ENCODE measurements around the gene ZNF280D.

ZNF280D gene

DNA sequence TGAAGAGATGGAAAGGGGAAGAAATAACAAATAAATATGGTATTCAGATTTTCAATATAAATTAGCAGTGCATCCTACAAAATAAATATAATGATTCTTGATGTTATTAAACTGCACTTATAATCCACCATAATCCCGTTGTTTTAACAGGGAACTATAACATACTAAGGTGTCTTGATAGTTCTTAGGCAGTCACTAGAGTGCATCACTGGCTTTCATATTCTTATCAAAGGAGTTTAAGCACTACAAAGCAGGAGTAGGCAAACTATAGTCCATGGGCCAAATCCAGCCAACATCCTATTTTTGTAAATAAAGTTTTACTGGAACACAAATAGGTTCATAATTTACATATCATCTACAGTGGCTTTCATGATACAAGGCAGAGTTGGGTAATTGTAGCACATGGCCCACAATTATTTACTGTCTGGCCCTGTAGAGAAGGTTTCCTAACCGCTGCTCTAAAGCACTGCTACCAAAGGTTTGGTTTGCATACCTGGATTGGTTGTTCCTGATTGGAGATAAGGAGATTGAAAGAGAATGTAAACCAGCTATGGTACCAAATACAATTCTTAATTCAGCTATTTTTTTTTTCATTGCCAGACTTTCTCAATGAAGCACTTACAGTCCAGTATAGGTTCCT lies 104.3 kb downstream of the ZNF280D start:
- no peaks in the 10 kb centered on the region for H3K4me1 ChIP-seq (ENCODE audit: control insufficient read depth, insufficient read depth, low read depth, low read length)
- no peaks in the 10 kb centered on the region for H3K27me3 ChIP-seq (ENCODE audit: control insufficient read depth in 1 of 2, insufficient read depth in 1 of 2, low read length in 2 of 2)
- H3K14ac ChIP-seq (ENCODE audit: low read length in 2 of 2) = no peak overlapping the region
- no peak overlapping the region for H3K4me2 ChIP-seq (ENCODE audit: low read length, poor library complexity, severe bottlenecking)
- H2BK12ac ChIP-seq (ENCODE audit: low read length in 2 of 2) = no peak overlapping the region
- H4K91ac ChIP-seq (ENCODE audit: low read length) = no peak overlapping the region
- DNase-seq = peak; percentile 1
- H3K4ac ChIP-seq (ENCODE audit: low read depth in 1 of 2, low read length in 2 of 2) = no peak overlapping the region
- no peak overlapping the region for H3K18ac ChIP-seq (ENCODE audit: low read depth in 1 of 2, low read length in 2 of 2)
- H2BK120ac ChIP-seq (ENCODE audit: low read depth, low read length) = no peak overlapping the region
- no peak overlapping the region for H3K23ac ChIP-seq (ENCODE audit: low read length in 2 of 2)
- H3K27ac ChIP-seq (ENCODE audit: low read length, poor library complexity, severe bottlenecking) = no peak overlapping the region
- H2AK5ac ChIP-seq (ENCODE audit: low read length, severe bottlenecking) = no peak overlapping the region
- H3K79me1 ChIP-seq (replicated peaks; ENCODE audit: low read length, poor library complexity, severe bottlenecking) = no peaks in the 10 kb centered on the region
- H2BK15ac ChIP-seq (ENCODE audit: low read depth, poor library complexity, severe bottlenecking) = no peak overlapping the region
- no peak overlapping the region for H3K9ac ChIP-seq (ENCODE audit: low read length)
- no peak overlapping the region for H2BK5ac ChIP-seq (ENCODE audit: low read depth, low read length, poor library complexity, severe bottlenecking)
- H3K9me3 ChIP-seq (ENCODE audit: control insufficient read depth, low read length) = no peaks in the 10 kb centered on the region
- H3K4me3 ChIP-seq (ENCODE audit: insufficient read depth in 1 of 2, low read depth in 1 of 2, low read length in 2 of 2) = no peak overlapping the region
- WGBS = no CpG with 5 or more reads among the region's 2 CpGs
- no peak overlapping the region for H2AFZ ChIP-seq (ENCODE audit: low read depth, low read length)
- no peak overlapping the region for H4K8ac ChIP-seq (ENCODE audit: low read length)
- H3K36me3 ChIP-seq (ENCODE audit: control insufficient read depth in 1 of 2, insufficient read depth in 2 of 2, low read depth in 1 of 2, low read length in 2 of 2) = peaks cover 0 to 28% of the 10 kb centered on the region in 2 experiments

DNA sequence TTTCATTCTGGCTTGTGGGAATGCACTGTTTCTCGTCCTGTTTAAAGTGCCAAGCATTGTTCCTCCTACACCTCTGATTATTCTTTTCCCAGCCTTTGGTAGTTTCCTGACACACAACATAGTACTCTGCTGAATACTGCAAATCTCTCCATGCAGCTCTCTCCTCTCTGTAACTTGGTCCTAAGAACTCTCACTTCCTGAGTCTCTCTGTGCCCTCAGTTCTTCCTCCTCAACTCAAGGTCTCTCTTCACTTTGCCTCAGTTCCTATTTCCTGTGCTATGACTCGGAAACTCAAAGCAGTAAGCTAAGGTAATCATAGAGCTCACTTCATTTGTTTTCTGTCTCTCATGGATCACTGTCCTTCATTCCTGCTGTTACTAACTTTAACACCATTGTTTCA lies 113.4 kb downstream of the ZNF280D start:
- Histone ChIP-seq H3K18ac (ENCODE audit: low read depth in 1 of 2, low read length in 2 of 2) (no peak overlapping the region), H3K4me1 (ENCODE audit: control insufficient read depth, insufficient read depth, low read depth, low read length) (no peaks in the 10 kb centered on the region), H3K23ac (ENCODE audit: low read length in 2 of 2) (no peak overlapping the region), H2AFZ (ENCODE audit: low read depth, low read length) (no peak overlapping the region), H2BK15ac (ENCODE audit: low read depth, poor library complexity, severe bottlenecking) (no peak overlapping the region), H3K9ac (ENCODE audit: low read length) (no peak overlapping the region), H3K14ac (ENCODE audit: low read length in 2 of 2) (no peak overlapping the region), H3K4me3 (ENCODE audit: insufficient read depth in 1 of 2, low read depth in 1 of 2, low read length in 2 of 2) (no peak overlapping the region), H3K79me1 (replicated peaks; ENCODE audit: low read length, poor library complexity, severe bottlenecking) (no peaks in the 10 kb centered on the region), H3K4me2 (ENCODE audit: low read length, poor library complexity, severe bottlenecking) (no peak overlapping the region), H3K27me3 (ENCODE audit: control insufficient read depth in 1 of 2, insufficient read depth in 1 of 2, low read length in 2 of 2) (no peaks in the 10 kb centered on the region), H2AK5ac (ENCODE audit: low read length, severe bottlenecking) (no peak overlapping the region), H4K91ac (ENCODE audit: low read length) (no peak overlapping the region), H3K36me3 (ENCODE audit: control insufficient read depth in 1 of 2, insufficient read depth in 2 of 2, low read depth in 1 of 2, low read length in 2 of 2) (no peaks in the 10 kb centered on the region), H3K9me3 (ENCODE audit: control insufficient read depth, low read length) (peaks cover 4% of the 10 kb centered on the region), H3K27ac (ENCODE audit: low read length, poor library complexity, severe bottlenecking) (no peak overlapping the region), H2BK120ac (ENCODE audit: low read depth, low read length) (no peak overlapping the region), H4K8ac (ENCODE audit: low read length) (no peak overlapping the region), H2BK12ac (ENCODE audit: low read length in 2 of 2) (no peak overlapping the region), H3K4ac (ENCODE audit: low read depth in 1 of 2, low read length in 2 of 2) (no peak overlapping the region), H2BK5ac (ENCODE audit: low read depth, low read length, poor library complexity, severe bottlenecking) (no peak overlapping the region)
- no peak for DNase-seq
- WGBS = 84% methylated on average over 2 of the region's 2 CpGs

DNA sequence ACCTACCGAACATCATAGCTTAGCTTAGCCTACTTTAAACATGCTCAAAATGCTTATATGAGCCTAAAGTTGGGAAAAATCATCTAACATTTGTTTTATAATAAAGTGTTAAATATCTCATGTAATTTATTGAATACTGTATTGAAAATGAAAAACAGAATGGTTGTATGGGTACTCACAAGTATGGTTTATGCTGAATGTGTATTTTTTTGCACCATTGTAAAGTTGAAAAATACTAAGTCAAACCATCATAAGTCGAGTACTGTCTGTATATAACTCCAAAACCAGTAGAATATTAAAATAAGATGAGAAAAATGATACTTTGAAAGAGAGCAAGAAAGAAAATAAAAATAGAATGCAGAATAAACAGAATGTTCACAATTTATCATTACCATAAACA lies 115.7 kb downstream of the ZNF280D start:
- Histone ChIP-seq H3K14ac (ENCODE audit: low read length in 2 of 2) (no peak overlapping the region), H3K79me1 (replicated peaks; ENCODE audit: low read length, poor library complexity, severe bottlenecking) (no peaks in the 10 kb centered on the region), H2AK5ac (ENCODE audit: low read length, severe bottlenecking) (no peak overlapping the region), H3K36me3 (ENCODE audit: control insufficient read depth in 1 of 2, insufficient read depth in 2 of 2, low read depth in 1 of 2, low read length in 2 of 2) (no peaks in the 10 kb centered on the region), H3K4me3 (ENCODE audit: insufficient read depth in 1 of 2, low read depth in 1 of 2, low read length in 2 of 2) (no peak overlapping the region), H3K4me2 (ENCODE audit: low read length, poor library complexity, severe bottlenecking) (no peak overlapping the region), H4K91ac (ENCODE audit: low read length) (no peak overlapping the region), H3K9ac (ENCODE audit: low read length) (no peak overlapping the region), H2BK120ac (ENCODE audit: low read depth, low read length) (no peak overlapping the region), H2BK5ac (ENCODE audit: low read depth, low read length, poor library complexity, severe bottlenecking) (no peak overlapping the region), H3K23ac (ENCODE audit: low read length in 2 of 2) (no peak overlapping the region), H2BK15ac (ENCODE audit: low read depth, poor library complexity, severe bottlenecking) (no peak overlapping the region), H3K27me3 (ENCODE audit: control insufficient read depth in 1 of 2, insufficient read depth in 1 of 2, low read length in 2 of 2) (no peaks in the 10 kb centered on the region), H4K8ac (ENCODE audit: low read length) (no peak overlapping the region), H3K18ac (ENCODE audit: low read depth in 1 of 2, low read length in 2 of 2) (no peak overlapping the region), H3K27ac (ENCODE audit: low read length, poor library complexity, severe bottlenecking) (no peak overlapping the region), H2AFZ (ENCODE audit: low read depth, low read length) (no peak overlapping the region), H2BK12ac (ENCODE audit: low read length in 2 of 2) (no peak overlapping the region), H3K4ac (ENCODE audit: low read depth in 1 of 2, low read length in 2 of 2) (no peak overlapping the region), H3K9me3 (ENCODE audit: control insufficient read depth, low read length) (peaks cover 4% of the 10 kb centered on the region), H3K4me1 (ENCODE audit: control insufficient read depth, insufficient read depth, low read depth, low read length) (no peaks in the 10 kb centered on the region)
- no peak for DNase-seq
- WGBS = 100% methylated on average over 1 of the region's 2 CpGs

DNA sequence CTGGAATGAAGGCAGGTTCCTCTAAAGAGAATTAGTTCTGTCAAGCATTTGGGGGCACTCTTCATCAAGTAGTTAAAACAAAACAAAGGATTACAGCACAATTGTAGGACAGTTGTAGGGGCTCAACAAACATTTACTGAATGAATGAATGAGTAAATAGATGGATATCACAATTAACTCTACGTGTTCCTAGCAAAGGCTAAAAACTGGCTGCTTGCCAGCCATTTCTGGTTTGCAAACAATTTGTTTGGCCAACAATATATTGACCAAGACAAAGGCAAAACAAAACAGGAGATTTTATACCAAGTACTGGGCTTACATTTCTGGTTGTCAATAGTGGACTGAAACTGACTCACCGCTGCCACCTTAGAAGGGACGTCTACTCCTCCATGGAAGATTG lies 116.8 kb downstream of the ZNF280D start:
- no peak overlapping the region for H4K91ac ChIP-seq (ENCODE audit: low read length)
- no peak overlapping the region for H3K4ac ChIP-seq (ENCODE audit: low read depth in 1 of 2, low read length in 2 of 2)
- no peak for DNase-seq
- no peak overlapping the region for H3K9ac ChIP-seq (ENCODE audit: low read length)
- H3K14ac ChIP-seq (ENCODE audit: low read length in 2 of 2) = no peak overlapping the region
- no peak overlapping the region for H2BK15ac ChIP-seq (ENCODE audit: low read depth, poor library complexity, severe bottlenecking)
- H2BK12ac ChIP-seq (ENCODE audit: low read length in 2 of 2) = no peak overlapping the region
- H3K4me1 ChIP-seq (ENCODE audit: control insufficient read depth, insufficient read depth, low read depth, low read length) = no peaks in the 10 kb centered on the region
- no peak overlapping the region for H4K8ac ChIP-seq (ENCODE audit: low read length)
- peaks cover 4% of the 10 kb centered on the region for H3K9me3 ChIP-seq (ENCODE audit: control insufficient read depth, low read length)
- H2AFZ ChIP-seq (ENCODE audit: low read depth, low read length) = no peak overlapping the region
- no peak overlapping the region for H3K4me3 ChIP-seq (ENCODE audit: insufficient read depth in 1 of 2, low read depth in 1 of 2, low read length in 2 of 2)
- no peak overlapping the region for H2AK5ac ChIP-seq (ENCODE audit: low read length, severe bottlenecking)
- no peak overlapping the region for H3K27ac ChIP-seq (ENCODE audit: low read length, poor library complexity, severe bottlenecking)
- H3K36me3 ChIP-seq (ENCODE audit: control insufficient read depth in 1 of 2, insufficient read depth in 2 of 2, low read depth in 1 of 2, low read length in 2 of 2) = no peaks in the 10 kb centered on the region
- WGBS = 61% methylated on average over 3 of the region's 3 CpGs
- no peak overlapping the region for H2BK120ac ChIP-seq (ENCODE audit: low read depth, low read length)
- no peak overlapping the region for H3K23ac ChIP-seq (ENCODE audit: low read length in 2 of 2)
- H3K4me2 ChIP-seq (ENCODE audit: low read length, poor library complexity, severe bottlenecking) = no peak overlapping the region
- H2BK5ac ChIP-seq (ENCODE audit: low read depth, low read length, poor library complexity, severe bottlenecking) = no peak overlapping the region
- H3K18ac ChIP-seq (ENCODE audit: low read depth in 1 of 2, low read length in 2 of 2) = no peak overlapping the region
- no peaks in the 10 kb centered on the region for H3K27me3 ChIP-seq (ENCODE audit: control insufficient read depth in 1 of 2, insufficient read depth in 1 of 2, low read length in 2 of 2)
- H3K79me1 ChIP-seq (replicated peaks; ENCODE audit: low read length, poor library complexity, severe bottlenecking) = no peaks in the 10 kb centered on the region

Data from mesenchymal stem cell (in vitro differentiated cells and primary cell).